WTC11 (cell line): ENCODE results near the gene EYS.

Experiments
- CTCF ChIP-seq: fragments of 200-600 bp; IDR thresholded peaks from 2 replicates; pipeline ENCODE4 v1.8.0; 2022; ENCODE audit warnings: antibody characterized with exemption
- E2F4 ChIP-seq: sonication (generic); formaldehyde crosslinking; IDR thresholded peaks from 2 replicates; pipeline ENCODE4 v1.8.1; 2022; ENCODE audit warnings: low read depth, mild to moderate bottlenecking, moderate library complexity, missing genetic modification reagents, borderline replicate concordance
- ESRRA ChIP-seq: sonication (generic); formaldehyde crosslinking; IDR thresholded peaks from 2 replicates; pipeline ENCODE4 v1.8.1; 2022; ENCODE audit warnings: mild to moderate bottlenecking, missing genetic modification reagents, borderline replicate concordance
- FOXP1 ChIP-seq: sonication (generic); formaldehyde crosslinking; IDR thresholded peaks from 2 replicates; pipeline ENCODE4 v1.8.0; 2022; ENCODE audit warnings: missing genetic modification reagents, mild to moderate bottlenecking, moderate library complexity, borderline replicate concordance
- PRDM15 ChIP-seq: sonication (generic); formaldehyde crosslinking; IDR thresholded peaks from 2 replicates; pipeline ENCODE4 v1.8.0; 2022; ENCODE audit warnings: missing genetic modification reagents
- SMAD3 ChIP-seq: sonication (generic); formaldehyde crosslinking; IDR thresholded peaks from 2 replicates; pipeline ENCODE4 v1.8.0; 2022; ENCODE audit warnings: missing genetic modification reagents, mild to moderate bottlenecking, borderline replicate concordance
- TF ChIP-seq, protein P1 (sequence below): fragments of 250-450 bp; sonication (Bioruptor Pico); conservative IDR thresholded peaks from 2 replicates; pipeline ENCODE4 v1.9.0; 2021; ENCODE audit warnings: mild to moderate bottlenecking

DNA sequence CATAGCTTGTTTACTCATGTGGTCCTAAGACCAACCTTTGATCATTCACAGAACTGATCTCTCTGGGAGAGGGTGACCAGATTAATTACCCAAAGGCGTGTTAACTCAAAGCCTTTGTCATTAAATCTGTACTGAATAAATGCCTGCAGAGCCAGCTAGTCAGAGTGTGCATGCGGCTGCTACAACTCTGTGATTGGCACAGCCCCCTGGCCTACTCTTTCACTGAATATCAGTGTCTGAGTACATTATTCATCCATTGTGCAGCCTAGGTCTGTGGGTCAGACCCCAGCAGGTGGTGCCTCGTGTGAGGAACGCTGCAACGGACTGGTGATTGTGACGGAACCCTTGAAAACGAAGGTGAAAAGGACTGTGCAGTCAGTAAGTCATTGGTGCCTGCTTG is 1407.8 kb downstream of the EYS start:
- TF ChIP-seq PRDM15 (CRISPR knock-in tag) (no peak), SMAD3 (CRISPR knock-in tag) (no peak), CTCF (no peak), FOXP1 (CRISPR knock-in tag) (no peak), ESRRA (no peak), E2F4 (CRISPR knock-in tag) (no peak)
- TF ChIP-seq, protein P1, sequence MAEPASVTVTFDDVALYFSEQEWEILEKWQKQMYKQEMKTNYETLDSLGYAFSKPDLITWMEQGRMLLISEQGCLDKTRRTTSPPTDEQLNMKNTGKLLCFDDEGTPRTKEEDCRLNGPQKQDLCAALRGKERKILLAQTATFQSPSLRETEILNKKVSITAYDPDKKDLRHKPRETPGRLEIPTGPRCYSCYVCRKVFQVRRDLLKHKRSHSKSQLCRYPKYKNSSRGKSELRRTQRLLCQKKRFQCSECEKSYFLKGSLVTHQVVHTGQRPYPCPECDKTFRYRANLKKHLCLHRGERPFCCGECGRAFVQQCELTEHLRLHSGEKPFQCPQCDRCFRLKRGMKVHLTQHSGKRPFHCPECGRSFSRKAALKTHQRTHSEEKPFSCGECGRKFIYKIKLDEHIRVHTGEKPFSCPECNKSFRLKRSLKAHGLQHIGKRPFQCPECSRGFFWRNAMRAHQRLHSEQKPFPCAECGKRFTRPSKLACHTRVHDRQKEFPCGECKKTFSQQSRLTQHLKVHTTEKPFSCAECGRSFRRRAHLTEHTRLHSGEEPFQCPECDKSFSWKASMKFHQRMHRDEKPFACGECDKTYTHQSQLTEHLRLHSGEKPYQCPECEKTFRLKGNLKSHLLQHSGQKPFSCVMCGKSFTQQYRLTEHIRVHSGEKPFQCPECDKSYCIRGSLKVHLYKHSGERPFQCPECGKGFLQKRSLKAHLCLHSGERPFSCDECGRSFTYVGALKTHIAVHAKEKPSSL (CRISPR knock-in tag) = no peak
